Esophagus muscularis mucosa (tissue), 3 donors: ENCODE data around the gene TGFBR3.

ENCODE experiments used
- POLR2A ChIP-seq: fragments of 450-650 bp; IDR thresholded peaks from one replicate; pipeline ENCODE4 v1.6.1; 2017; ENCODE audit warnings: antibody characterized with exemption, moderate library complexity, mild to moderate bottlenecking, low read depth
- POLR2AphosphoS5 ChIP-seq, 2 donors: sonication (generic); formaldehyde crosslinking; IDR thresholded peaks; one replicate each; pipeline ENCODE4 v1.6.1; 2017; ENCODE audit warnings: antibody characterized with exemption in 2 of 2
- TF ChIP-seq, protein P1 (sequence below), 3 experiments: fragments of 200-600 bp in 2 of 3; fragments of 450-650 bp in 1 of 3; sonication (generic) in 2 of 3; IDR thresholded peaks; one replicate each; pipeline ENCODE4 v1.5.1; 2017 to 2019; ENCODE audit warnings: antibody characterized with exemption in 3 of 3, mild to moderate bottlenecking in 2 of 3, moderate library complexity in 1 of 3

DNA sequence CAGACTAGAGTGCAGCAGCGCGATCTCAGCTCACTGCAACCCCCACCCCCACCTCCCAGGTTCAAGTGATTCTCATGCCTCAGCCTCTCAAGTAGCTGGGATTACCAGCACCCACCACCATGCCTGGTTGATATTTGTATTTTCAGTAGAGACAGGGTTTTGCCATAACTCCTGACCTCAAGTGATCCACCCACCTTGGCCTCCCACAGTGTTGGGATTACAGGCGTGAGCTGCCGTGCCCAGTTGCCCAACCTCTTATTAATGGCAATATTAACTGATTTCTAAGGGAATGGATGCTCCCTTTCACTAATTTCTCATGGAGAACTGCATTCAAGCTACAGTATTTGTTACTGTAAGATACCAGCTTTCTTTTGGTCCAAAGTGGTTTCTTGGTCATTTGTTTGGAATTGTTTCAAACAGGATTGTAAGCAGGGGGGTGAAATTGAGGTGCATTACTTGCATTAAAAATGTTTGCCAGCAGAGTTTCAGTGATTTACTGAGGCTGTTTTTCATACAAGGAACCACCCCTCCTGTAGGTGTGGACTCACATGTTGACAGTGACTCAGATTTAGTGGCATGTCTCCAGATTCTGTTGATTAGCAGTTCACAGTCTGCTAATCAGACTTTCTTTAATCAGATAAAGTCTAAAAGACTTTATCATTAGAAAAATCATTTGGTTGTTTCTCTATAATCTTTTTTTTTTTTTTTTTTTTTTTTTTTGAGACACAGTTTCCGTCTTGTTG lies 3.9 kb upstream of the TGFBR3 start:
- TF ChIP-seq, protein P1, sequence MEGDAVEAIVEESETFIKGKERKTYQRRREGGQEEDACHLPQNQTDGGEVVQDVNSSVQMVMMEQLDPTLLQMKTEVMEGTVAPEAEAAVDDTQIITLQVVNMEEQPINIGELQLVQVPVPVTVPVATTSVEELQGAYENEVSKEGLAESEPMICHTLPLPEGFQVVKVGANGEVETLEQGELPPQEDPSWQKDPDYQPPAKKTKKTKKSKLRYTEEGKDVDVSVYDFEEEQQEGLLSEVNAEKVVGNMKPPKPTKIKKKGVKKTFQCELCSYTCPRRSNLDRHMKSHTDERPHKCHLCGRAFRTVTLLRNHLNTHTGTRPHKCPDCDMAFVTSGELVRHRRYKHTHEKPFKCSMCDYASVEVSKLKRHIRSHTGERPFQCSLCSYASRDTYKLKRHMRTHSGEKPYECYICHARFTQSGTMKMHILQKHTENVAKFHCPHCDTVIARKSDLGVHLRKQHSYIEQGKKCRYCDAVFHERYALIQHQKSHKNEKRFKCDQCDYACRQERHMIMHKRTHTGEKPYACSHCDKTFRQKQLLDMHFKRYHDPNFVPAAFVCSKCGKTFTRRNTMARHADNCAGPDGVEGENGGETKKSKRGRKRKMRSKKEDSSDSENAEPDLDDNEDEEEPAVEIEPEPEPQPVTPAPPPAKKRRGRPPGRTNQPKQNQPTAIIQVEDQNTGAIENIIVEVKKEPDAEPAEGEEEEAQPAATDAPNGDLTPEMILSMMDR (IDR thresholded peaks at IDR 0.05), result no peak
- TF ChIP-seq POLR2AphosphoS5 (IDR thresholded peaks at IDR 0.05), result no peak
- TF ChIP-seq POLR2A, result no peak
